Fibroblast of skin of abdomen (primary cell): ENCODE data around the gene ABRAXAS1. TPM values are rescaled to one million over a fixed set of nuclear protein-coding genes. Genes with fewer than 3 reads are reported as not detected.
A peak's percentile ranks its signal among the peaks of the same experiment; 100 is the strongest.
"Not testable (repeated sequence)": the region's sequence is repeated elsewhere in the genome, so short reads cannot be mapped to it uniquely, and the experiment has no call there.

Experiments used
- DNase-seq: peaks from one replicate; pipeline ENCODE4 v3.0.0-alpha.2; 2013
- polyA plus RNA-seq, 2 experiments: library from polyadenylated mRNA; unstranded; fragments of 120-200 nt; gene quantifications; one replicate each; pipeline ENCODE4 v1.2.1, GENCODE V29; 2013; ENCODE audit not compliant: insufficient read length in 2 of 2

The ABRAXAS1 gene
- polyA plus RNA-seq (2013, experiment 1 of 2; ENCODE audit: insufficient read length), result 15.6 TPM
- 14.2 TPM for polyA plus RNA-seq (2013, experiment 2 of 2; ENCODE audit: insufficient read length)

DNA sequence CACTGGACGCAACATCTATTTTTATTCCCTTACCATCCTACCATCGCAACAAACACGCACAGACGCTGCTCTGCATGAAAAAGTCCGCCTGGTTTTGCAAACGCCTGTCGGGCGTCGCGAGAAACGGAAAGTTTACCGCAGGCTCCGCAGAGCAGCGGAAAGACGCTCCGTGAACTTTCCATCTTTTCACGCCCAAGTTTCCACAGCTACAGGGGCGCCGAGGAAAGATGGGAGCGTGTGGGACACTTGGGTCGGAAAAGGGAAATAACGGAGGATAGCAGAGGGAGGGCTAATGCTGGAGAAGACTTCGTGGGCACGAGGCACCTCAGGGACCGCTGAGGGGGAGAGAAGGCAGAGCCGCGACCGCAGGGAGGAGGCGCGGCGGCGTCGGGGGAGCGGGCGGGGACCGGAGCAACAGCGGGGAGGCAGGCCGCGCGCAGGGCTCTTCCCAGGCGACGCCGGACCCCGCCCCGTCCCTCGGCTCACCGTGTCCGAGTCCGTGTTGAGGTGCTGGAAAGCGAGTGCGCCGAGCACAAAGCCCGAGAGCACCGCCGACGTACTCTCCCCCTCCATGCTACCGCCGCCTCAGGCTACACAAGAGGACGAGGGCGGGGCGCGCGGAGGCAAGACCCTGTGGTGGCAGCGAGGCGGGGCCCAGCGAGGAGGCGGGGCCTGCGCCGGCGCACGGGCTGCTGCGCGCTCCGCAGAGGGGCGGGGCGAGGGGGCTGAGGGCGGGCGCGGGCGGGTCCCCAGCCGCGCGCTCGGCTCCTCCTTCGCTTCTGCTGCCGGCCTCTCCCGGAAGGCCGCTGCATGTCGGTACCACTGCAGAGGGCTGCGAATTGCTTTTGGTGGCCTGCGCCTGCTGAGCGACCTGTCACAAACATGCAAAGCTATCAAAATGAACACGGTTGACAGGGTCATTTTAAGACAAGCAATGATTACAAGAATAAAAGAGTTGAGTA, at the start of gene ABRAXAS1:
Gene ABRAXAS1 (minus strand): TSS at position 601 of the 962 bp plus-strand sequence. CDS start 28 bp downstream, at position 573.
- peak; percentile 94 for DNase-seq

DNA sequence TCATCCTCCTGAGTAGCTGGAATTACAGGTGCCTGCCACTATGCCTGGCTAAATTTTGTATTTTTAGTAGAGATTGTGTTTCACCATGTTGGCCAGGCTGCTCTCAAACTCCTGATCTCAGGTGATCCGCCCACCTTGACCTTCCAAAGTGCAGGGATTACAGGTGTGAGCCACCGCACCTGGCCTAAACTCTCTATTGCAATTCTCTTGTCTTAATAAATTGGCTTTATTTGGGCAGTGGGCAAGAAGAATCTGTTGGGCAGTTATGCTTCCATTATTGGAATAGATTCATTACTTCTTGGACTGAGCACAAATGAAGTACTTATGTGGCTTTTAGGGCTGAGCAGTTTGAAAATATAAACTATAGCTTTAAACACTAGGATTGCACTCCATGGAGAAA, 42.8 kb upstream of the ABRAXAS1 start:
- no peak for DNase-seq

DNA sequence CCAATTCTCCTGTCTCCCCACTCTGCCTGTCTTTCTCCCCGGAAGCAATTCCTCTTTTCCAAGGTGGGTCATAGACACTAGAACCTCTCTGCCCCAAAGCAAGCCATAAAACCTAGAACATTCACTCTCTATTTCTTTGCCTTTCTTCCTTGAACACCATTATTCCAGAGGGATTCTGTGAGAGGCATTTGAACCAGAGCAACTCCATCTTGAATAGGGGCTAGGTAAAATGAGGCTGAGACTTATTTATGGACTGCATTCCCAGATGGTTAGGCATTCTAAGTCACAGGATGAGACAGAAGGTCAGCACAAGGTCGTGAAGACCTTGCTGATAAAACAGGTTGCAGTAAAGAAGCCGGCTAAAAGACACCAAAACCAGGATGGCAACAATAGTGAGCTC, 37.3 kb upstream of the ABRAXAS1 start:
- no peak for DNase-seq

DNA sequence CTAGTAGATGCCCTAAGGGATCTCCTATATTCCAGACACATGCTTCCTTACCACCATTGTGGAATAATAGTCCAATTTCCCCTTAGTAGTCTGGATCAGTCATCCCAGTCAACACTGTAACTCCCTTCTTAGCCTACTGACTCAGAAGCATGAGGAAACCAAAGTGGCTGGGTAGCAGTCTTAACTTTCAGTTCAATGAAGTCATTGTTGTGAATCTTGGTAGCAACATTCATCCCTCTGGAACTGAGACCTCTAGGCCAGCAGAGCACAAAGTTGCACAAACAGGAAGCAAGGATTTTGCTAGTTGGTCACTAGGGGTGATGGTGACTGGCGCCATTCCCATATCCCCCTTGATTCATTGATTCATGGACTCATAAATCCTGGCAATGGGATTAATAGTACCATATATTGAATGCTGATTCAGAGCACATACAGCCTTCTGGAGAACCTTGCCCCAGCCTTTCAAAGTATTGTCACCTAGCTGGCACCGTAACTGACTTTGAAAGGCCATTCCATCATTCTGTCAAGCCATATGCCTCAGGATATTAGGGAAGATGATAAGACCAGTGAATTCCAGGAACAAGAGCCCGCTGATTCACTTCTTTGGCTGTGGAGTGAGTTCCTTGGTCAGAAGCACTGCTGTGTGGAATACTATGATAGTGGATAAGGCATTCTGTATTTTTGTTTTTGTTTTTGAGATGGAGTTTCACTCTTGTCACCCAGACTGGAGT, 31.3 kb upstream of the ABRAXAS1 start:
- peak; percentile 73 for DNase-seq

DNA sequence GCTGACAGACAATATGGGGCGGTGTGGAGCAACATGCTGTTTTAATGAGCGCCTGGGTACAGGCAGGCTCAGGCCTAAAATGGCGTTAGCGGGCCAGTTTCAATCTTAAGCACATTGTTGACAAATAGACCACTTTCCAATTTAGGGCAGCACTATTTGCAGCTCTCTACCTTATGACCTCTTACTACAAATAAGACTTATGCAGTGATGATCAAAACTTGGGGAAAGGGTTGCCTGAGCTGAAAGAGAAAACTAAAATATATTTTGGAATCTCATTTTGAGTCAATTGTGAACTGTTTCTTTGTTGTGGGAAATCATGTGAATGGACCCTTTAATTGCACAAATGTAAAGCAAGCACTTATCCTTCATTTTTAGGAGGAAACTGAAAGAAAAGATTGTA, 25.5 kb upstream of the ABRAXAS1 start:
- DNase-seq, result no peak

DNA sequence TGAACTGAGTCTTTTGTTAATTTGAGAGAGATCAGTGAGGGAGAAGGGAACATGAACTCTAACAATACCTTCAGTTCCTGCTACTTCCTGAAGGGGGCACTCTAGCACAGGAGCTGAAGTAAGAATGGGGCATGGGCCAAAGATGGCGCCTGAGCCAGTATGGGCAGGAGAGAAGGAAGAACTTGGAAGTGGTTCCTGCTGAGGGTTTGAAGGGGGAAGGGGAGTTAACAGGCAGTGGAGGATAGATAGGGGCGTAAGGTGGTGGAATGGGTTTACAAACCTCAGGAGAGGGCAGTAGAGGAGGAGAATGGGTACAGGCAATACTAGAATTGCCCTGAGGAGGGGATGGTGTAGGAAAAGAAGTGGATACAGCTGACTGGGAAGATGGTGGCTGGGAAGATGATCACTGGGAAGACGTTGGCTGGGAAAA, 24.3 kb upstream of the ABRAXAS1 start:
- peak; percentile 40 for DNase-seq

DNA sequence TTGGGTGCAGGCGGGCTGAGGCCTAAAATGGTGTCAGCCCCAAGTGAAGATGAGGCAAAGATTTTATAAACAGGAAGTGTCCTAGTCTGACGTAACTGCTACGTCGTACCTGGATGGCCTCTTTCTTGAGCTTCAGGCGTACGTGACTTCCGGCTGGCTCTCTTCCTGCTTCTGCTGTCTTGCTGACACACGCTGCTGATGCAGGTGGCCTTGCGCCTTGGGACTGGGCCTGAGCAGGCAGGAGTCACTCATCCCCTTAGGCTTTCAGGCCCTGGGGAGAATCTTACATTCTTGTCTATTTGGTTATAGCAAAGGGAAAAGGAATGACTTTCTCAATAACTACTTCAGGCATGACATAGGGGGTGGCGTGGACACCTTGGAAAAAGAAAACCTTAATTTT, 20.1 kb upstream of the ABRAXAS1 start:
- DNase-seq, result no peak

DNA sequence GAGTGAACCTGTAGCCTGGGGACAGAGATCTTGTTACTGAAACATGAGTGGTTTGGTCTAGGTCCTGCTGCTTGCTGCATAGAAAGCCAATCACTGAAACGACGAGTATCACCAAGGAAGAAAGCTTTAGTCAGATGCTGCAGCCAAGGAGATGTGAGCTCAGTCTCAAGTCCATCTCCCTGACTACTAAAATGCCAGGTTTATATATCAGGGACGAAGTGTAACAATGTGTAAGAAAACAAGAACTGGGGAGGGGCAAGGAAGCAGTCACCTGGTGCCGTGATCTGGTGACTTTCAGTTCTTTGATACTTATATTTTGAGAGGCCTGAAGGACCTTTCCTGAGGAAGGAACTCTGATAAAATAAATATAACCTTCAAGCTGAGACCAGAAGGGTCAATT, 19.6 kb upstream of the ABRAXAS1 start:
- DNase-seq, result no peak

DNA sequence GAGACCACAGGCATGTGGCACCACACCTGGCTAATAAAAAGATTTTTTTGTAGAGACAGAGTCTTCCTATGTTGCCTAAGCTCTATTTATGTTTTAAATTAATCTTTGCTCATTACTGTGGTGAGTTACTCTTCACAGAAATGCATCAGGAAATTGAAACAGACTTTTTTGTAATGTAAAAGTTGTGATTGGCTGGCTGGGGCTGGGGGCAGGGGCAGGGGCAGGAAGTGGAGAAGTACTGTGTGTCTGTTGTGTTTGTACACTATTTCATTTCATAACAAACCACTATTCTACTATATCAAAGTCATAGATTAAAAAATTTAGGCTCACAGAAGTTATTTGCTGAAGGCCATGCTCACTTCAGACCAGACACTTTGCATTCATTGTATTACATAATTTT, 19.1 kb upstream of the ABRAXAS1 start:
- DNase-seq, result no peak

DNA sequence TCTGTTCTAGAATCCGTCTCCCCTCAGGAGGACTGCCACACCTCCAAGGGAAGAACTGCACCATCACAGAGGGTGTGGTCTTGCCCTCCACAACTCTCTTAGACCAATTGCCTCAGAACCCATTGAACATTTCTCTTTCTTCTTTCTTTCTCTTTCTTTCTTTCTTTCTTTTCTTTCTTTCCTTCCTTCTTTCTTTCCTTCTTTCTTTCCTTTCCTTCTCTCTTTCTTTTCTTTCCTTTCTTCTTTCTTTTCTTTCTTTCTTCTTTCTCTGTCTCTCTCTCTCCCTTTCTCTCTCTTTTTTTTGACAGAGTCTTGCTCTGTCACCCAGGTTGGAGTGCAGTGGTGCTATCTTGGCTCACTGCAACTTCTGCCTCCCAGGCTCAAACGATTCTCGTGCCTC, 16.8 kb upstream of the ABRAXAS1 start:
- not testable (repeated sequence) for DNase-seq

DNA sequence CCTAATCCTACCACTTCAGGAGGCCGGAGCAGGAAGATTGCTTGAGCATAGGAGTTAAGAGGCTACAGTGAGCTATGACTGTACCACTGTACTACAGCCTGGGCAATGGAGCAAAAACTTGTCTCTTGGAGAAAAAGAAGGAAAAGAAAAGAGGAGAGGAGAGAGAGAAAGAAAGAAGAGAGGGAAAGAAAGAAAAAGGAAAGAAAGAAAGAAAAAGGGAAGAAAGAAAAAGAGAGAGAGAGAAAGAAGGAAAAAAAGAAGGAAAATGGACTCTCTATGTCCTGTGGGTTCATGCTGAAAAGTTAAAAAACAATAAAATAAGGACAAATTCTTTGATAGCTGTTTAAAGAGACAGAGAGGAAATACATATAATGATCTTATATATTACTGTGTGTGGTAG, 13.3 kb upstream of the ABRAXAS1 start:
- no peak for DNase-seq

DNA sequence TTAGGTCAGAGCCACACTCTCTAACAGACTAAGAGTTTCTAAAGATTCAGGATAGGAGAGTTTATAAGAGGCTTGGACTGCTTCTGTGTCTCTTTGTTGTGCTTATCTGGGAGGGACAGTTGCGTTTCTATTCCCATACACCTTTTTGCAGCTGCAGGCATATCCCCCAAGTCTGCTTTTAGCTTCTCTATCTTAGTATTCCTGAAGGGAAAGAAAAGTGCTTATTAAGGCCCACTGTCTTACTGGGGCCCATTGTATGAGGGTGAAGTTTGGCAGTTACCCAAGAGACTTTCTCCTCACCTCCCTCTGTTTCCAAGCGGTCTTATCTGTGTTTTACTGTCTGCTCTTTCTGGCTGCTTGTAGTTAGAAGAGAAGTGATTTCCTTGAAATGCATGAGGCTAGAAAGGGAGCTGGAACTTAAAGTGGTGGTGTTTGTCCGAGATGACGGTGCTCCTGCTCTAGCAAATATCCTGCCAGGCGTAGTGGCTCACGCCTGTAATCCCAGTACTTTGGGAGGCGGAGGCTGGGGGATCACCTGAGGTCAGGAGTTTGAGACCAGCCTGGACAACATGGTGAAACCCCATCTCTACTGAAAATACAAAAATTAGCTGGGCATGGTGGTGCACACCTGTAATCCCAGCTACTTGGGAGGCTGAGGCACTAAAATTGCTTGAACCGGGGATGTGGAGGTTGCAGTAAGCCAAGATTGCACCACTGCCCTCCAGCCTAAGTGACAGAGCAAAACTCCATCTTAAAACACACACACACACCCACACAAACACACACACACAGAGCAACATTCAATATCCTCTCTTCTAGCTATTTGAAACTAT, 11.4 kb upstream of the ABRAXAS1 start:
- DNase-seq, result not testable (repeated sequence)

DNA sequence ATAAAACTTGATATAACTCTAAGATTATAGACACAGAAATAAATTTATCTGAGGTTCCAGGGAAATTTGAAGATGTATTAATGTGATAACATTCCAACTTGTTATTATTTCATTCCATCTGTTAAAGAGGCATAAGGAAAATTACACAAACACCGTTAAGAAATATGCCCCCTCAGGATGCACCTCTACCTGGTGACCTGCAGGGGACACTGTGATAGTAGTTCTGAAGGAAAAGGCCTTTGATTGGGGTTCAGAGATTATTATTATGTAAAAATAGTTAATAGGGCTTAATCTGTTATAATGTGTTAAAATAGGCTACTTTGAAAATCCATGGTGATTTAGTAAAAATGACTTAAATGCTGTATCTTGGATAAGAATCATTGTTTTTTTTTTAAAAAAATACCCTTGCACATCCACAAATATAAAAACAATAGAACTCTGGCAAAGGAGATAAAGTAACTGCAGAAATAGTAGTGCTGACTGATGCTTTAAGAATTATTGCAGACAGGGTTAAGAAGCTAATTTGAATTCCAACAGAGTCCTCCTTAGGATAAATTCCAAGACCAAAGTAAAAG, 6.1 kb upstream of the ABRAXAS1 start:
- peak; percentile 15 for DNase-seq

DNA sequence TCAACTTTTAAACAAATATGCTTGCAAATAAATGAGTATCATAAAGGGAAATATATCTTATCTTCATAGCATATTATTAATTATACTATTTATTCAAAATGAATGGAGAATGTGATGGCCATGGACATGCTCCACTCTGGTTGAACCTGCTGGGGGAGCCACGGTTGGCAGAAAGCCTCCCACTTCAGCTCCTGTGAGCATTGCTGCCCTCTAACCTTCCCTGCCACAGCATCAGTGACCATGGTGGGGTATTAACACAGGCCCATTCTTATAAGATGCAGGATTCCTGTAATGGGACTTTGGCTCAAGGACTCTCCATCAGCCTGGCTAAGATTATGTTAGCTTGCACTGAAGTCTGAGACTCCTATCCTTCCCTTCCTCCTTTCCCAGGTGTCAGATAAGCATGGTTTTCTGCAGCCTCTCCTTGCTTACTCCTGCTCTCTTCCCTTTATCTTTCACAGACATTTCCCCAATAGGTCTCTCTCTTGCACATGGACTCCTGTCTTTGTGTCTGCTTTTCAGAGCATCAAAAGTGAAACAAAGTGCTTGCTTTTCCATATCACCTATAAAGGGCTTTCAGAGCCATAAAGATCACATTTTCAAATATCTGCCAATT, 4.9 kb upstream of the ABRAXAS1 start:
- DNase-seq, result no peak

DNA sequence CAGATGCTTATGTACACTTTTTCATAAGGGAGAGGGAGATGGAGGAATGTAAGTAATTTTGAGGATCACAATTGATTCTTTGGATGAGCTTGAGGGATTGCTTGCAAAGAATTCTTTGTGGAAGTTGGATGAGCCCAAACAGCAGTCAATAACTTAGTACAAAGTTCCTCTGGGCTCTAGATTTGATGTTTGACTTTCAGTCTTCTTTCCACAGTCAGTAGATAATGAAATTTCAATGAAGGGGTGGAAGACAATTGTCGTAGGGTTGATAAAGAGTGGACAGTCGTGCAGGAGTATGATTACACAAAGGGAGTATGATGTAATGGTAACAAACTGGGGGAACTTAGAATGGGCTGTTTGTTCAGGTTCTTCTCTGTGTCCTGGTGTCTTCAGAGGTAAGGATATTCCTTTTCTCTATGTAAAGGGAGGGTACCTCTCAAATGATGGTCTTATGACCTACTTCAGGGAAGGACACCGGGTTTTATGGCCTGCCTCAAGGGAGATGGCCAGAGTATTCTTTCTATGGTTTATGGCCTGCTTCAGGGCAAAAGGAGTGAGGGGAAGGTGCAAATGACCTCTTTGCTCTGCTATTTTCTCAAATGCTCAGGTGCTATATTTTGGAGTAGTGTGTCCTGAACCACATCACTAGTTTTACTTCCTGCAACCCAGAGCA, 1.7 kb upstream of the ABRAXAS1 start:
- no peak for DNase-seq

DNA sequence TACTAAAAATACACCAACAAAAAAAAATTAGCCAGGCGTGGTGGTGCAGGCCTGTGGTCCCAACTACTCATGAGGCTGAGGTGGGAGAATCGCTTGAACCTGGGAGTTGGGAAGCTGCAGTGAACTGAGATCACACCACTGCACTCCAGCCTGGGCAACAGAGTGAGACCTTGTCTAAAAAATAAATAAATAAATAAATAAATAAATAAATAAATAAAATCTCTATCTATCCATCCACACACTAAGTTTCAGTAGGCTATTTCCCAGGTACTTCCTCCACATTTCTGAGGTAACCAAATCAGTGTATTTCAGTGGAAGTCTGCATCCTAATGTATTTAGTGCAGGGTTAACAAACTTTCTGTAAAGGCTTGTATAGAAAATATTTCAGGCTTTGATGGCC, 10.9 kb downstream of the ABRAXAS1 start:
- DNase-seq, result no peak

DNA sequence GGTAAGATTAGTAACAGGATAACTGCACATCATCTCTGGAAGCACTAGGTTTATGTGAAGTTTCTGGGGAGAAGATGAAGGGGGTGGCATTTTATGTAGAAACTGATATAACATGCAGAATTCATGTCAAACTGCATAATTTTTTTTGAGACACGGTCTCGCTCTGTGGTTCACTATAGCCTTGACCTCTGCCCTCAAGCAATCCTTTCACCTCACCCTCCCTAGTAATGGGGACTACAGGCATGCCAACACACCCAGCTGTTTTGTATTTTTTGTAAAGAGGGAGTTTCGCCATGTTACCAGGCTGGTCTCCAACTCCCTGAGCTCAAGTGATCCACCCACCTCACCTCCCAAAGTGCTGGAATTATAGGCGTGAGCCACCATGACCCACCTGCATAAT, 11.5 kb downstream of the ABRAXAS1 start:
- no peak for DNase-seq

DNA sequence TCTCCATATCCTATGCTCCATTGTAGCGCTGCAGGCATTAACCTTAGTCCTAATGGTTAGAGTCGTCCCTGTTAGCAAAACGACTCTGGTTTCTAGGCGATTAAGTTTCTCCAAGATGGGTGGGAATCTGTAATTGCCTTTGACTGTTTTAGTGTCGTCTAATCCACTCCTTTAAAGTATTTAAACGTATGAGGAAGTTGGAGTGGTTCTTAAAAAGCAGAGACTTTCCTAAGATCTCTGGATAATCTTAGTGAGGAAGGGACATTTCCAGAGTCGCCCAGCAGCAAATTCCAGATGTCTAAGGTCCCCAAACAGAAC, 28.8 kb downstream of the ABRAXAS1 start:
- DNase-seq, result no peak

DNA sequence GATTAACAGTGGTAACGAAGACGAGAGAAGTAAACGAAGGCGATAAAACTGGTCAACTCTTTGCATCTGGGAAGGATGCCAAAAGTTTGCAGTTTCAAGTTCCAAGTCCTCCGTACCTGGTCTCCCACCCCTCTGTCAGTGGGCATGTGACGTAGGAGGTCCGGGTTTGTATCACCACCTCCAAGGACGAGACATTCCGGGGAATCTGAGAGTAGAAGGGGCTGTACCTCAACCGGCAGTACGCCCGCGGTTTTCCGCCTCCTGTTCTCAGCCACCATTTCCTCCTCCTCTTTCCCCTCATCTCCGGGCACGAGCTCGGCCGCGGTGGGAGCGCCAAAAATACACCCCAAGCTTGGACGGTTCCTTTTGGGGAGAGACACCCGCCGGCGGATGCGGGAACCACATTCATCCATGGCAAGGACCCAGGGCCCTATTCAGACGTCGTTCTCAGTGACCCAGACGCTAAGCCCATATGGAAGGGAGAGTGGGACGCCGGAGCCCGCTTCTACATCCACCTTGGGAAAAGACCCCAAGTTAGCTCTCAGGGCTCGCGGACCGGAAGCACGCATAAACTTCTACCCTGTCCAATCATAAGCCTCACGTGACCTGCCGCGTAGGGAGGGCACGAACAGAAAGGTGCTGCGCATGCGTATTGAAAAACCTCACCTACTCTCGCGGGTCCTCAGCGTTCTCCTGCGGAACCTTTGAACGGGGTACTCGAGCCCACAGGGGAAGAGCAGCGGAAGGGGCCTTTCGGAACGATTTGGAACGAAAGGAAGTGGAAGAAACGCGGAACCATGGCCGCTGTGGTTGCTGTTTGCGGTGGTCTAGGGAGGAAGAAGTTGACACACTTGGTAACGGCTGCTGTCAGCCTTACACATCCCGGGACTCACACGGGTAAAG, 29.4 kb downstream of the ABRAXAS1 start, which contains the start of the genes HELQ and MRPS18C:
Gene HELQ (minus strand): TSS at position 543 of the 903 bp plus-strand sequence. CDS start 130 bp downstream, at position 413.
Gene MRPS18C (plus strand): TSS at position 778 of the 903 bp plus-strand sequence. CDS start 20 bp downstream, at position 798.
- DNase-seq, result peak; percentile 99

DNA sequence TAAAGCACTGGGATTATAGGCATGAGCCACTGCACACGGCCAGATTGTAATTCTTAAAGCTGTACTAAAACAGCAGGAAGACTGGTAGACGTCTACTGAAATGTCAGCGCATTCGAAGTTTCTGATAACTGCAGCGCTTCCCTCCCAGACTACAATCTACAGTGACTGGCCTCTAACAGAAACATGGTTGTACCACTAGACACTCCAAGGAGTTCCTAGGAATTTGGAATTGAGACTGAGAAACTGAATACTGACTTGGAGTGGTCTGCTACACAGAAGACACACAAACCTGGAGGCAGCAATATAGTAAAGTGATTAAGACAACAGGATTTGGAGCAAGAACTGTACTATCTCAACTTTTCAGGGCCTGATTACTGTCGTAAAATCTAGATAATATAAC, 30.2 kb downstream of the ABRAXAS1 start:
- DNase-seq, result peak; percentile 4
